Heart right ventricle (tissue), 16 donors: ENCODE measurements around the gene TMEM52B. TPM values are rescaled to one million over a fixed set of nuclear protein-coding genes. Genes with fewer than 3 reads are reported as not detected.
A peak's percentile ranks its signal among the peaks of the same experiment; 100 is the strongest.

ENCODE experiments used
- ATAC-seq, 8 donors: fragments of 200-7000 bp; cut with Tn5 transposase; one replicate each; pipeline ENCODE4 v1.9.1; 2020; ENCODE audit warnings: mild to moderate bottlenecking in 8 of 8, moderate library complexity in 8 of 8, moderate number of reproducible peaks in 1 of 8
- DNase-seq, 2 donors: peaks; one replicate each; pipeline ENCODE4 v3.0.0-alpha.2; 2020
- H3K27ac ChIP-seq, 10 donors: fragments of 200-600 bp; sonication (generic) in 2 of 10; one replicate each; pipeline versions ENCODE4 v1.5.0 to v1.8.0; 2020 to 2022; ENCODE audit warnings: mild to moderate bottlenecking in 3 of 10
- H3K27me3 ChIP-seq, 7 donors: fragments of 200-600 bp; one replicate each; pipeline ENCODE4 v1.8.0; 2021 to 2022; ENCODE audit warnings: mild to moderate bottlenecking in 2 of 7
- H3K36me3 ChIP-seq, 9 donors: fragments of 200-600 bp; sonication (generic) in 1 of 9; one replicate each; pipeline versions ENCODE4 v1.5.0 to v1.8.0; 2020 to 2022; ENCODE audit warnings: mild to moderate bottlenecking in 2 of 9
- H3K4me1 ChIP-seq, 9 donors: fragments of 200-600 bp; sonication (generic) in 1 of 9; one replicate each; pipeline versions ENCODE4 v1.5.0 to v1.8.0; 2020 to 2022; ENCODE audit warnings: mild to moderate bottlenecking in 4 of 9
- H3K4me3 ChIP-seq, 10 donors: fragments of 200-600 bp; sonication (generic) in 2 of 10; one replicate each; pipeline versions ENCODE4 v1.5.0 to v1.8.0; 2020 to 2022; ENCODE audit warnings: mild to moderate bottlenecking in 7 of 10, moderate library complexity in 2 of 10
- H3K9me3 ChIP-seq, 11 donors: fragments of 200-600 bp in 10 of 11; sonication (generic) in 2 of 11; one replicate each; pipeline versions ENCODE4 v1.5.0 to v1.8.0; 2013 to 2022; ENCODE audit warnings: mild to moderate bottlenecking in 2 of 11, control low read depth in 1 of 11, moderate library complexity in 1 of 11
- CTCF ChIP-seq, 9 donors: fragments of 200-600 bp; sonication (generic) in 2 of 9; IDR thresholded peaks; one replicate each; pipeline versions ENCODE4 v1.5.0 to v1.8.0; 2021 to 2022; ENCODE audit warnings: antibody characterized with exemption in 9 of 9, mild to moderate bottlenecking in 5 of 9, moderate library complexity in 1 of 9
- WGBS, 2 donors: extraction: QIAGEN DNeasy Blood & Tissue Kit; methylation state at CpG; one replicate each; pipeline ENCODE4 v1.1.7; 2013; ENCODE audit warnings: inconsistent platforms in 1 of 2; 5-methylcytosine and 5-hydroxymethylcytosine counted together
- intact Hi-C, 10 donors: fragments of 100-400 bp; cut with DNase I; formaldehyde crosslinking; loops; one replicate each; pipeline versions ENCODE4 v1.11.1 to v1.14.2; 2022
- polyA plus RNA-seq, 2 donors: library from polyadenylated mRNA; stranded (reverse); fragments of 200-250 nt; gene quantifications; one replicate each; pipeline ENCODE4 v1.2.3, GENCODE V29; 2013
- total RNA-seq, 10 donors: library from RNA; stranded (reverse); fragmentation: NEBNext Ultra II Directional in 3 of 10; extraction: Animal tissue kit (Norgen Biotek cat#: 25700) in 3 of 10; gene quantifications; one replicate each; pipeline versions ENCODE4 v1.2.1 to v1.2.4, GENCODE V29; 2021 to 2023
- donor health status: Arrhythmogenic right ventricular cardiomyopathy.
- donor health status: ischemic (EF 13 %, LVEDD 7.1; RV severe dilation, severe dysfunction).
- donor health status: healthy with polysubstance abuse.
- donor health status: DM: no; HTN: yes; CAD: no.
- donor health status: DM: no; HTN: no; CAD: no.
- donor health status: ischemic (EF 25% LVEDD 6.9; RV normal size, moderate dysfunction).
- donor health status: ischemic (EF 25% LVEDD 5.7; RV mildly dilated, moderate dysfunction).
- donor health status: healthy.
- donor health status: DM: yes; HTN: yes; CAD: no.
- donor health status: Ischemic cardiomyopathy.
- donor health status: ischemic (EF 35%, LVEDD 5.7; RV mildly dilated, moderate dysfunction).
- donor health status: nonischemic (EF 11% LVEDD 7.7; RV severe dilation, severe dysfunction).
- donor health status: DM: yes; HTN: yes; CAD: no.
- donor health status: PGD.
- donor health status: ischemic (EF 29% LVEDD 5.4; RV normal size, mild dysfunction).
- donor health status: nonischemic (EF 23%, LVEDD 6.1; RV moderate dilation, normal function).

The TMEM52B gene
- total and polyA plus RNA-seq, 12 donors = 0.03 TPM; not detected in 11

GRCh38 chr12:10226086-10226485, 47.3 kb downstream of the TMEM52B start:
- peak in 6 of 8 donors; percentile 28 to 62 (median 48) for ATAC-seq
- no peak overlapping the region for H3K4me3 ChIP-seq
- H3K27ac ChIP-seq = peak overlapping the region in 1 of 10 donors; percentile 44
- WGBS, 2 donors = 74 to 83% methylated on average over 6 of the region's 6 CpGs
- no peak for DNase-seq
- intact Hi-C loops = loop anchor here in 2 of 10 donors (10.0 kb wide), 2 partner anchors 139 to 499 kb away; partner anchors contain the start of gene YBX3 (in 1 of the 2)
- peaks cover 0 to 11% (median 3%) of the 10 kb centered on the region in 9 donors for H3K4me1 ChIP-seq
- no peaks in the 10 kb centered on the region for H3K9me3 ChIP-seq
- TF ChIP-seq CTCF (IDR thresholded peaks at IDR 0.05) = no peak
- H3K36me3 ChIP-seq = peaks cover 0 to 35% (median 29%) of the 10 kb centered on the region in 9 donors
- no peaks in the 10 kb centered on the region for H3K27me3 ChIP-seq

- Histone ChIP-seq H3K9me3 (no peaks in the 10 kb centered on the region), H3K27me3 (no peaks in the 10 kb centered on the region), H3K27ac (no peak overlapping the region), H3K4me1 (peaks cover 0 to 7% (median 0%) of the 10 kb centered on the region in 9 donors), H3K36me3 (peaks cover 0 to 28% (median 23%) of the 10 kb centered on the region in 9 donors), H3K4me3 (no peak overlapping the region)
- intact Hi-C loops = loop anchor here in 2 of 10 donors (10.0 kb wide), 2 partner anchors 138 to 498 kb away; partner anchors contain the start of gene YBX3 (in 1 of the 2)
- DNase-seq (no peak), ATAC-seq (peak in 4 of 8 donors; percentile 13 to 29 (median 24))
- 83 to 86% methylated on average over 1 of the region's 1 CpG for WGBS, 2 donors
- no peak for TF ChIP-seq CTCF (IDR thresholded peaks at IDR 0.05)
Measured at GRCh38 chr12:10226731-10227130, 47.9 kb downstream of the TMEM52B start.

GRCh38 chr12:10227648-10228047, 48.8 kb downstream of the TMEM52B start:
- DNase-seq (no peak), ATAC-seq (no peak)
- TF ChIP-seq CTCF (IDR thresholded peaks at IDR 0.05) = no peak
- WGBS, 2 donors = 69 to 89% methylated on average over 1 of the region's 1 CpG
- intact Hi-C loops = loop anchor here in 2 of 10 donors (10.0 kb wide), 2 partner anchors 137 to 497 kb away; partner anchors contain the start of gene YBX3 (in 1 of the 2)
- Histone ChIP-seq H3K9me3 (no peaks in the 10 kb centered on the region), H3K27ac (no peak overlapping the region), H3K4me1 (peaks cover 0 to 7% (median 0%) of the 10 kb centered on the region in 9 donors), H3K36me3 (peaks cover 0 to 19% (median 14%) of the 10 kb centered on the region in 9 donors), H3K4me3 (no peak overlapping the region), H3K27me3 (no peaks in the 10 kb centered on the region)

GRCh38 chr12:10234562-10234961, 55.7 kb downstream of the TMEM52B start:
- no peak for ATAC-seq
- no peaks in the 10 kb centered on the region for H3K4me1 ChIP-seq
- H3K27me3 ChIP-seq = no peaks in the 10 kb centered on the region
- H3K27ac ChIP-seq = no peak overlapping the region
- peaks cover 0 to 24% (median 0%) of the 10 kb centered on the region in 11 donors for H3K9me3 ChIP-seq
- intact Hi-C loops = loop anchor here in 4 of 10 donors (2.0 to 10.0 kb wide), 4 partner anchors 130 to 520 kb away; no protein-coding TSS in a partner anchor
- H3K4me3 ChIP-seq = no peak overlapping the region
- no peak for TF ChIP-seq CTCF (IDR thresholded peaks at IDR 0.05)
- no peaks in the 10 kb centered on the region for H3K36me3 ChIP-seq
- DNase-seq = no peak
